GM21619 (cell line): ENCODE results near the gene GABRB2.
"Not testable (repeated sequence)": the region's sequence is repeated elsewhere in the genome, so short reads cannot be mapped to it uniquely, and the experiment has no call there.

Experiments
- ATAC-seq: cut with Tn5 transposase; IDR thresholded peaks from one replicate; pipeline ENCODE4 v1.9.1; 2021; ENCODE audit not compliant: unreplicated experiment

GABRB2 gene

DNA sequence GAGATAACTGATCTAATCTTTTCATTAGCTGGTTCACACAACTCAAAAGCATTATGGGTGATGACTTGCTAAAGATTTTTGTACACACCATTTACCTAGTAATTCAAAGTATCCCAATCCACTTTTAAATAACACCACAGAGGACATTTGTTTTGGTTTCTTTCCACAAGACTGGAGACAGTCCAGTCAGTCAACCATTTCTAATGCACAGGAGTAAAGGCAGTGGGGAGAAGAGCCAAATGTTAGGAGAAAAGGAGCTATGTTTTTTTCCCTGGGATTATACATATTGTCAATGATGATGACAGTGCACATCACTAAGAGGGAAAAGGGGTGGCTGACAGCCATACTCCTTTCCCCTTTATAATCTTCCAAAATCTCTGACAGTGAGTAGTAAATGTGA, 240.9 kb downstream of the GABRB2 start:
- no peak for ATAC-seq

DNA sequence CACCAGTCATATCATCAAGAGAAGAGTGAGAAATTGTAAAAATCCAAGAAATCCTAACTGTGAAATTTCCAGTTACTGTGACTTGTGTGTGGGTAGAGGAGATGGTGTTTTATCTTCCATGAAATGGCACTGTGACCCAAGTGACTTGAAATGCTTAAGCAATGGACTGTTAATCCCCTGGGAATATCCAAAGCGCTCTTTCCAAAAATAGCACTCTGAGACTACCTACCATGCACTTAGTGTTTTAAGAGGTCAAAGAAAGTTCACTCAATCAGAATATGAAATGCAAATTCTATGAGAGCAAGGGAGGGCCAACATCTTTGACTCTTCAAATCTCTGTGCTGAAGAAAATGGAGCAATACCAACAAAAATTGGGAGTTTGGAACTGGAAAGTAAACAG, 244.0 kb downstream of the GABRB2 start:
- ATAC-seq: no peak

DNA sequence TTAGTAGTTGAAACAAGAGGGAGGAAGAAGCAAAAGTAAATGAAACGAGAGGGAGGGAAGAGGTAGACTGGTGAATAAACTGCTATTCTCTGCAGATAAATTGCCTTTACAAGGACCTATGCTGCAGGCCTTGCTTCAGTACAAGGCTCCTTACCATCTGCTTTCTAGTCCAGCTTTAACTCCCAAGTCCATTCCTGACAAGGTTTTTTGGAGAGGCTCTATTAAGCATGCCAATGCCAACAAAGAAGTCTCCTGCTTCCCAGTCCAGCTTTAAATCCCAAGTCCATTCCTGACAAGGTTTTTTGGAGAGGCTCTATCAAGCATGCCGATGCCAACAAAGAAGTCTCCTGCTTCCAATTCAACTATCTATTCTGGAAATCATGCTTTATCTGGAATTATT, 244.9 kb downstream of the GABRB2 start:
- no peak for ATAC-seq

DNA sequence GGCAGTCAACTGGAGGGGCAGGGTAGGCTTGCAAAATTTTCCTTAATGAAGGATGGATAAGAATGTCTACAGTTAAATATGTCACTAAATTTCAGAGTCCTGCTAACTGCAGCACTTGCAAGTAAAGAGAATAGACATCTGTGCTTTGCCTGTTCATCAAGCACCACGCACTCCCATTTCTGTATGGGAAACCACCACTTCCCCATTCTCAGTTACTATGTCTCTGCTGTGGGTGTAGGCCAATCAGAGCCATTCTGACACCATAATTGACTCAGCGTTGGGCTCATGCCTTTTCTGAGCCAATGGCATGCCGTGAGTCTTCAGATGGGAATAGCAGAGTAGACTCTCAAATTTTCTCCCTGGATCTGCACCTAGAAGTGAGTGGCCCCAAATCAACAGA, 247.5 kb downstream of the GABRB2 start:
- ATAC-seq: peak; percentile 88

DNA sequence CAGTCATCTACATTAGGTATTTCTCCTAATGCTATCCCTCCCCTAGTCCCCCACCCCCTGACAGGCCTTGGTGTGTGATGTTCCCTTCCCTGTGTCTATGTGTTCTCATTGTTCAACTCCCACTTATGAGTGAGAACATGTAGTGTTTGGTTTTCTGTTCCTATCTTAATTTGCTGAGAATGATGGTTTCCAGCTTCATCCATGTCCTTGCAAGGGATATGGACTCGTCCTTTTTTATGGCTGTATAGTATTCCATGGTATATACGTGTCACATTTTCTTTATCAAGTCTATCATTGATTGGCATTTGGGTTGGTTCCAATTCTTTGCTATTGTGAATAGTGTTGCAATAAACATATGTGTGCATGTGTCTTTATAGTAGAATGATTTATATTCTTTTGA, 249.1 kb downstream of the GABRB2 start:
- ATAC-seq: not testable (repeated sequence)

DNA sequence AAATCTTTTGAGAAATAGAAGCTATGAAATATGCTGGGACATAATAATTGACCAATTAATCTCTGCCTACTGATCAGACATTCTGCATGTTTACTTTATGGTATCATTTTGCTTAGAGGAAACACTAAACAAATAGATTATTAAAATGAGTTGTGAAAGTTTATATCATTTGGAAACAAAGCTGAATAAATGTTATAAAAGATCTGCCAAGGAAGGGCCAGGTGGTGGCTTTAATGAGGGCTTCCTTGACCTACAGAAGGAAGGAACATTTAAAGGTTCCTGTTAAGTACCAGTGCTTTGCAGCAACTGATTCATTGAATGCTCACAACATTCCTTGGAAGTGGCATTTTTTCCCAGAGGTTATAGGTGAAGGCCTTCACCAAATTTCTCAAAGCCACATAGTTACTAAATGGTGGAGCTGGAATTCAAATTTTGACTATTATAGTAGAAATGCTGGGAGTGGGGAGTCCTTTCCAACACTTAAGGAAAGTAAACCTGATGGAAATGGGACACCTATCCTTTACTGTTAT, 250.7 kb downstream of the GABRB2 start:
- no peak for ATAC-seq

DNA sequence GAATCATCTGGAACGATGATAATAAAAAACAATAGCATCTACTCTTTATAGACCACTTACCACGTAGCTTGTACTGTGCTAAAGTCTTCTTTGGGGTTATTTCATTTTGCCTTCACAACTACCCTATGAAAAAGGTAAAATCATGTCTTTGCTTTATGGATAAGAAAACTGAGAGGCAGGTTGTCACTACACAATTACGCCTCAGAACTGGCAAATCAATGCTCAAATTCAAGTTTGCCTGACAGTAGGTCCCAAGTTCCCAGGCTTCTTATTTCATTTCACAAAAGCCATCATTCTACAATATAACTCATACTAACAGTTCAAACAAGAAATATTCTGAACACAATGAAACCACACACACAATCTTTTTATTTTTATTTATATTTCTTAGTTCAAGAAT, 258.5 kb downstream of the GABRB2 start:
- ATAC-seq: no peak

DNA sequence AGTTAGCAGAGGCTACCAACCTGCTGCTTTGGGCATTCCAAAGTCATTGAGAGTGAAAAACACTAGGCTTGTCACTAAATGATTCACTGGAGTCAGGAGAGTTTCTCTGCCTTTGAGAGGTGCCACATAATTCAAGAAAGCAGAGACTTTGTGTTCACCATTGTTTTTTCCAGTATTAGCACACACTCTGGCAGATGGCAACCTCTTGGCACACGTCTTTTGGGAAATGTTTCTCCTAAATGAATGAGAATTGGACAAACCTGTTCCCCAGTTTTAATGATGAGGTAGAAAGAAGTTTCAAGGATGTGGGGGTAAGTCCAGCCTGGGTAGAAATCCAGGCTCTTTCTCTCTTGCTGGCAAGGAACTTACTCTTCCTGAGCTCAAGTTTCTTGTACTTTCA, 259.1 kb downstream of the GABRB2 start:
- ATAC-seq: no peak

DNA sequence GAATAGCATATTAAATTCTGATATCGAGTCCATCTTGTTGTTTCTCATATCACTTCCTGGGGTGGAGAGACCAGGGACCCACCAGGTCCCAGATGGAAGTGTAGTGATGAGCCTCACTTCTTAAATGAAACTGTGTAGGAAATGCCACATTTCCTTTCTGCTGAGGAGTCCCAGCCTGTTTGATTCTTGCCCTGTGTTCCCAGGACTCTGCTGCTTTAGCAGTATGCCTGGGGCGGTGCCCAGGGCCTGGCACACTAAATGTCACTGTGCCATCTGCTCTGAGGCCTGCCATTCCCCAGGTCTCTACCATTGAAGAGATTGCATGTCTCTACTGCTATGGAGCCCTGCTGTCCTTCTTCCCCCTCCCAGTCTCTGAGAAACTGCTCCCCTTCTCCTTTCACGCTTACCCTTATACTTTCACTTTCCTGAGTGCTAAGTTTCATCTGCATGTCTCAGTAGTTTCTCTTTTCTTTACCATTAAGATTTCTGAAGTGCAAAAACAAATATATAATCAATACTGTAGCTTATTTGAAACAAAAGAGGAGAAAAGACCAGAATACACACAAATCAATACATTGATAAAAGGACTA, 260.4 kb downstream of the GABRB2 start:
- peak; percentile 99 for ATAC-seq

DNA sequence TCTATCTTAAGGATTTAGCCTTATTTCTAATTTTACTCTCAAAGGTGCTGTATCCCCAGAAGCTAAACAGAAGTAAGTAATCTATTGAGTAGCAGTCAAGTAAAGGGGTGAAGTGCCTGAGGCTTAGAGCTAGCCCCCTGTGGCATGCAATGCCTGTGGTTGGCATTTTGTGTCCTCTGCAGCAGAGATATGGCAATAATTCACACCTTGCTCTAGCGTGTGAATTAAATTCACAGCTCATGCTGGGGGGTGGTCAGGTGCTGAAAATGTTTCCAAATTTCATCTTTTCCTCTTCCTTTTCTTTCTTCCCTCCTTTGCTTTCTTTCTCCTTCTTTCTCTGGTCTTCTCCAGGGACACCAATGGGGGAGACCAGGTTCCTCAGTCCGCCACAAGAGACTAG, 262.1 kb downstream of the GABRB2 start:
- no peak for ATAC-seq

DNA sequence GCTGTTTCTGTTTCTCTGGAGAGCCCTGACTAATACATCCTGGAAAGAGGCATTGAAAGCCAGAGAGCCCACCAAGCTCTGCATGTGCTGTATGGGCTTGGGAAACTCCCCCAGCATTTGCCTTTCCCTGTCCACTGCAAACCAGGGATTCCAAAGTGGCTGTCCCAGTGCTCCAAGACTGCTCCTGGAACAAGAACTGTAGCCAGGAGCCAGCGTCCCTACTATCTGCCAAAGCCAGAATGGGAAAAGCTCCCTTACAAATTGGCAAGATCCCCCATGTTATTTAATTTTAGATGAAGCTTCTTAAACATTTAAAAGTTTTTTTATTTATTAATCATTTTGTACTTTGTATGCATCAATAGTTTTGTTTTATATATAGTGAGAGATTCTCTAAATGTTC, 263.2 kb downstream of the GABRB2 start:
- ATAC-seq: no peak

DNA sequence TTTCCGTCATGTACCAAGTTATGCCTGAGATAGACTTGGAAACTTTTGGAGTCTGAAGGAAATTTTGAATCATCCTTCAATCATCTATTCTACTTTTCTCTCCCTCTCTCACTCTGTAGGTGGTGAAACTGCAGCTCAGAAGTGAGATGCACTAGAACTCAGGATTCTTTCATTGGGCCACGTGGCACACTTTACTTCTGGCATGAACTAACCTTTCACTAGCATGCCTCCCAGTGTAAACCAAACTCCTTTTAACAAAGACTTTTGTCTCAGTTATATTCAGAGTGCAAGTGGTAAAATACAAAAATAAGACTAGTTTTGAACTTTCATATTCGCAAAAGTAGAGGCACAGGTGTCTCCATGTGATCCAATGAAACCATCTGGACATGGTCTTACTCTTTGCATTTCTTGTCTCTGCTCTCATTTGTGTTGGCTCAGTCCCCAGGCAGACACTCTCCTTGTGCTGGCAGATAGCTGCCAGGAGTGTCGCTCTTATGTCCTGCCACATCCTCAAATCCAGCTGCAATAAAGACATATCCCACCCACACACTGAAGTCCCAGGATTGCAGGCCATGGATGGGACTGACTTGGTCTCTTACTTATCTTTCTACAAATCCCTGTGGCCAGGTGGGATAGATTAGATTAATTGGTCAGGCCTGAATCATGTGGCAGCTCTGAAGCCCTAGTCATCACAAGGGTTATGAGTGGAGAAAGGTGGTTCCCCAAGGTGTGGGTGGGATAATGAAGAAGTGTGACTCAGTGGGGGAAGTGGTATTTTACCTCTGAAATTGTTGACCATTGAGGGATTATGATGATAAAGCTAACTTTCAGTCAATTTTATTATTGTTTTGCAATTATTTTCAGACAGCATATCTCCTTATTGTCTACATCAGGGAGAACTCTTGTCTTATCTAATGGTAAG, 267.5 kb downstream of the GABRB2 start:
- peak; percentile 62 for ATAC-seq

DNA sequence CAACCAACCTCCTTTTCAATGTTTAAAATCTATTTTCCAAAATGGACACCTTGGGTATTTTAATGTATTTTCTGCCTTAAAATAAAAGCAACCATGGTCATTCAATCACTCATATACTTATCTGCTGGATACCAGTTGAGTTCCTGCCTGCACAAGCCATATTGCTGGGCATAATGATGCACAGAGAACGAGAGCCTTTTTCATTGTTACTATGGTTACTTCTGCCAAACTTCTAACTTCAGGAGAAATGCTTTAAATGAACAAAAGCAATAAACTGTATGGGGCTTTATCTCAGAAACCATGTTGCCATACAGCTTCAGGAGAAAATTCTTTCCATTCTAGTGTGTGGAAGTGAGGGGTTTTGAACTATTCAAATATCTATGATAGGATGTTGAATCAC, 269.5 kb downstream of the GABRB2 start:
- no peak for ATAC-seq

DNA sequence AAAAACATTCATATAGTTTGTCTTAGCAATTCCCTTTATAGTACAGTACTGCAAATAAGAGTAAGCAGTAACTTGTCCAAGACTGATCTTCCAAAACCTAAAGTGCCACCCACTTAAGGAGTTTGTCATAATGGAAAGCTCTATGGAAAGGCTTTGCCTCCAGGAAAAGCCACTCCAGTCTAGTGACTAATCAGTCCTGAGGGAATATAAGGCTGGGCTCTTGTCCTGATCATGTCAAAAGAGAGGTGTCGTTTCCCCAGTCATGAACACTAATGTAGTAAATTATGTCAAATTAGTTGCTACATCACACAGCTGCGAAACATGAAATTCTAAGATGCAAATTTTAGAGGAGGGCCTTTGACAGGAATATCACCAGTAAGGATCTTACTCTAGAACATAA, 271.6 kb downstream of the GABRB2 start:
- ATAC-seq: no peak

DNA sequence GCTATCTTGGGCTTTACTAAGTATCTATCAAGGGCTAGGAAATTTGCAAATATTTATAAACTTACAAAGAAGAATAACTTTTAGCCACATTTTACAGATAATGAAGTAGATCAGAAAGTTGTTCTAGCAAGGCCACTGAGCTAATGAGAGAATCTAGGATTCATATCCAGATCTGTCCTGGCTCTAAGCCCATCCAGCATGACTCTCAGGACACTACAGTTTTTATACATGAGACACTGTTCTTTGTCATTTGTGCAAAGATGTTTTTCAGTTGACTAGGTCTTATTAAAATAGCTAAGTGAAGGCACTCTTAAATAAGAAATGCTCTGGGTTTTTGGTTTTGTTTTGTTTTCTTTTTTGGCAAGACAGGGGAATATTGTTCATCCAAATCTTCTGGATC, 273.1 kb downstream of the GABRB2 start:
- no peak for ATAC-seq

DNA sequence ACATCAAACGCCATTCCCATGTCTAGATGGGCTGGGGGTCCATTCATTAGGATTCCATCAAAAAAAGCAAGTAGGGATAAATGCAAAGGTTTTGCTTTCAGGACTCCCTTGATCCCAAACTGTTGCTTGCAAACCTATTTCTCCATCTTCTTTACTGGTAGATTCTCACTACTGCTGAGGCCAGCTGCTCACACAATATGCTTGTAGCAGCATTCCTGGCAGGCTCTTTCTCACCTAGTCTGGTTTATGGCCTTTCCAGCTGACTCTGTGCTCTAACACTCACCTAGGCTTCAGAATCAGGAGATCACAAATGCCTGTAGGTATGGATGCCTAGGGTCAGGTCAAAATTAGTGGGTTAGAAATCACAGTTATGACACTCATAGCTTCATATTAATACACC, 274.7 kb downstream of the GABRB2 start:
- ATAC-seq: no peak

DNA sequence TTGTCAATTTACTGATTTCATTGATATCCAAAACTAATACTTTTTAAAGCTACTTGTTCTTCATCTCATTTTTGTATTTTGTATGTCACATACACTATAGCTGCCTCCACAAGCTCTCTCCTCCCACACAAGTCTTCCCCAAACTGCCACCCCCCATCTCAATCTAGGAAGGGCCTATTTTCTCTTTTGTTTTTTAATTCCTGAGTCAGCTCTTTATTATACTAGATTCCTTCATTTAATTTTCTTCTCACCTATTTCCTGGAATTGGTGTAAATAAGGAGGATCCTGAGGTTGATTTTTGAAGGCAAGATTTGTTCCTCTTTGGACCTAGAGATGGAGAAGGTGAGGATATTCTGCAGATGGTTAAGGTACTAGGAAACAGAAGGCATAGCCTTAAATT, 277.4 kb downstream of the GABRB2 start:
- no peak for ATAC-seq

DNA sequence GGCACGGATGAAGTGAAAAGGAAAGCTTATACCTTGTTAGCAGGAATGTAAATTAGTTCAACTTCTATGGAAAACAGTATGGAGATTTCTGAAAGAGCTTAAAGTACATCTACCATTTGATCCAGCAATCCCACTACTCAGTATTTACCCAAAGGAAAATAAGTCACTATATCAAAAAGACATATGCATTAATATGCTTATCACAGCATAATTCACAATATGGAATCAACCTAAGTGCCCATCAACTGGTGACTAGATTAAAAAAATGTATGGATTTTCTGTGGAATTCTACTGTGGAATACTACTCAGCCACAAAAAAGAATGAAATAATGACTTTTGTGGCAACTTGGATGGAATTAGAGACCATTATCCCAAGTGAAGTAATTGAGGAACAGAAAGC, 279.6 kb downstream of the GABRB2 start:
- no peak for ATAC-seq

DNA sequence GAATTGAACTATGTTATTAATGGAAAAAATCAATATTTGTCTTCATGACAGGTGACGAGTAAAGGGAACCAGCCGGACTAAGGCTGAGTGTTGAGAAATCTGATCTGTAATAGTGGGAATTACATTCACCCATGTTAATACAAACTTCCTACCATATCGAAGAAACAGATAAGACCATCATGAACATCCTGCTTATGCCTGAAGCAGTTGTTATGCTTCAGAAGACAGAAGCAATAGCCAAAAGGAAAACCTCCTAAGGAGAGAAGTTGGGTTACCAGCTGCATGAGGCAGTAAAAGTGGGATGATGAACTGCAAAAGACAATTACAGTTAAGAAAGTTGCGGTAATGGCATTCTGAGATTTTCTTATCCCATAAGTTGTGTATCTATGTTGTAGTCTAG, 281.5 kb downstream of the GABRB2 start:
- no peak for ATAC-seq

DNA sequence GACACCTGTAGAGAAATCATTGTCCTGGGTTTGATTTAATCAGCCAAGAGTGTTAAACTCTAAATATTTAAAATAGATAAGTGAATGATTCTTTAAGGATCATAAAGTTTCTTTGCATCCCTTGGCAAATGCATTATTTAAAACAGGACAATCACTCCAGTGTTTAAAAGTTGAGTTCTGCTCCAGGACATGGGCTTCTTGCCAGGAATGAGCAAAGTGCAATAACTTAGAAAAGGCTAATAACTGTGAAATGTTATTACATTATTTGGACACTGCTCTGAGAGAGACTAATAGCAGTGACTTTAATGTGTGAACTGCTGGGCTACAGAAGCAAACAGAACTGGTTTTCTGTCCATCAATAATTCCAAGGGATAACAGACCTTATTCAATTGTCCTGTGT, 283.3 kb downstream of the GABRB2 start:
- no peak for ATAC-seq

DNA sequence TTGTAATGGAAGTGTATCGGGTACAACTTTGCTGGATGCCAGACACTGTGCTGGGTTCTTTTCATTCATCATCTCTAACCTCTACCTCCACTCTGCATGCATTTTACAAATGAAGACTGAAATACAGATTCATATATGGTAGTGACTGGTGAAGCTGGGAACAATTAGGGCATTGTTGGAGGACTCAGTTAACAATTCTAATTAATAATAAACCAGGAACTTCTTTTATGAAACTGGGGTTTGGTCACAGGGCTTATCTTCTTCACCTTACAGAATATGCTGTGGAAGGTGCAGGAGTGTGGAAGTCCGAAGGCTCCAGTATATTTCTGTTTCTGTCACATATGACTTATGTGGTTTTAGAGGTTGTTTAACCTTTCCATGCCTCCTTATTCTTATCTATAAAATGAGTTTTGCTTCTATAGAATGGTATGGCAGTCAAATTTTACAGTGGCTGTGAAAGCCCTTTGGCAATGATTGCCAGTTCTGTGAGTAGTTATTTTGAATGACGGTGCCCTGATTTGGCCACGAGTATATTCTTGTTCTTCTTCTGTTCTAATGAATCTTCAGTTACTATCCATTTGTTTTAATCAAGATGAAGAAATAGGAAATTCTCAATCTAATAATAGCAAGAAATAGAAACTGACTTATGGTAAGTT, 284.7 kb downstream of the GABRB2 start:
- ATAC-seq: no peak

DNA sequence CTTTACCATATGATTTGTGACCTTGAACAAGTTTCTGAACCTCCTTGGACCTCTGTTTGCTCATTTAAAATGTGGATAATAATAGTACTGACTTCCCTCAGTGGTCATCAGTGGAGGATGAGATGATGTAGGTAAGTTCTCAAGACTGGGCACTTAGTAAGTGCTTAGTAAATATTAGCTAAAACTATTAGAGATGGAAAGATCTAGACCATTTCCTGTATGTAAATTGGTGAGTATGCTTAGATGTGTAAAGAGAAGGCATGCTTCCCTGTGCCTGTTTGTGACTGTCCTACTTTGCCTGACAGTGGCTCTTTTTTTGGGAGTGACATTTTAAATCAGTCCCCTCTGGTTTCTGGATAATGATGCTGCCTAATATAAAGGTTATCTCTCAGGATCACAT, 288.1 kb downstream of the GABRB2 start:
- ATAC-seq: peak; percentile 52
